ENCODE measurements around the gene FOXG1. TPM values are rescaled to one million over a fixed set of nuclear protein-coding genes. Genes with fewer than 3 reads are reported as not detected.

Gene FOXG1
- total RNA-seq, 4 donors from 2014 or later: not detected

DNA sequence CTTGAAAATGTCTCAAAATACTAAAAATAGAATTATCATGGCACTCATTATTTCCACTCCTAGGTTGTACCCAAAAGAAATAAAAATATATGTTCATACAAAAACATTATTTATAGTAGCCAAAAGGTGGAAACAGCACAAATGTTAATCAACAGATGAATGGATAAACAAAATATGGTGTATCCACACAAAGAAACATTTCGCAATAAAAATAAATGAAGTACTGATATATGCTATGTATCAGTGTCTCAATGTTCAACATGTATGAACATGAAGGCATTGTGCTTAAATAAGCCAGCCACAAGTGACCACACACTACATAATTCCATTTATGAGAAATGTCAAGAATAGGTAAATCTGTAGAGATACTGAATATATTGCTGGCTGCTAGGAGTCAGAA, 40.9 kb downstream of the FOXG1 start:
- Histone ChIP-seq H3K36me3 (no peaks in the 10 kb centered on the region), H3K27me3 (no peaks in the 10 kb centered on the region), H3K4me3 (no peak overlapping the region), H3K27ac (no peak overlapping the region), H3K9me3 (no peaks in the 10 kb centered on the region), H3K4me1 (no peaks in the 10 kb centered on the region)
- TF ChIP-seq, protein P1, sequence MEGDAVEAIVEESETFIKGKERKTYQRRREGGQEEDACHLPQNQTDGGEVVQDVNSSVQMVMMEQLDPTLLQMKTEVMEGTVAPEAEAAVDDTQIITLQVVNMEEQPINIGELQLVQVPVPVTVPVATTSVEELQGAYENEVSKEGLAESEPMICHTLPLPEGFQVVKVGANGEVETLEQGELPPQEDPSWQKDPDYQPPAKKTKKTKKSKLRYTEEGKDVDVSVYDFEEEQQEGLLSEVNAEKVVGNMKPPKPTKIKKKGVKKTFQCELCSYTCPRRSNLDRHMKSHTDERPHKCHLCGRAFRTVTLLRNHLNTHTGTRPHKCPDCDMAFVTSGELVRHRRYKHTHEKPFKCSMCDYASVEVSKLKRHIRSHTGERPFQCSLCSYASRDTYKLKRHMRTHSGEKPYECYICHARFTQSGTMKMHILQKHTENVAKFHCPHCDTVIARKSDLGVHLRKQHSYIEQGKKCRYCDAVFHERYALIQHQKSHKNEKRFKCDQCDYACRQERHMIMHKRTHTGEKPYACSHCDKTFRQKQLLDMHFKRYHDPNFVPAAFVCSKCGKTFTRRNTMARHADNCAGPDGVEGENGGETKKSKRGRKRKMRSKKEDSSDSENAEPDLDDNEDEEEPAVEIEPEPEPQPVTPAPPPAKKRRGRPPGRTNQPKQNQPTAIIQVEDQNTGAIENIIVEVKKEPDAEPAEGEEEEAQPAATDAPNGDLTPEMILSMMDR (IDR thresholded peaks at IDR 0.05): no peak
- no peak for TF ChIP-seq POLR2A (IDR thresholded peaks at IDR 0.05)
- no peak for DNase-seq
- intact Hi-C loops (cut with DNase I; ENCODE audit: low total_unique reads): no loop called here

GRCh38 chr14:28813810-28814209, 47.2 kb downstream of the FOXG1 start:
- H3K27me3 ChIP-seq: no peaks in the 10 kb centered on the region
- intact Hi-C loops (cut with DNase I; ENCODE audit: low total_unique reads): no loop called here
- H3K27ac ChIP-seq: no peak overlapping the region
- no peaks in the 10 kb centered on the region for H3K9me3 ChIP-seq
- H3K4me3 ChIP-seq: no peak overlapping the region
- DNase-seq: no peak
- H3K36me3 ChIP-seq: no peaks in the 10 kb centered on the region
- TF ChIP-seq POLR2A (IDR thresholded peaks at IDR 0.05): no peak
- TF ChIP-seq, protein P1 (IDR thresholded peaks at IDR 0.05): no peak
- H3K4me1 ChIP-seq: no peaks in the 10 kb centered on the region
